PC-3 (cell line): ENCODE measurements around the gene TMEM18.

Experiments used
- EZH2 ChIP-seq: fragments of 300-600 bp; sonication (generic); IDR thresholded peaks from one replicate; pipeline ENCODE4 v1.6.1; 2017; ENCODE audit warnings: antibody characterized with exemption, mild to moderate bottlenecking, low read length; ENCODE audit not compliant: unreplicated experiment
- EZH2phosphoT487 ChIP-seq: fragments of 300-600 bp; sonication (generic); IDR thresholded peaks from 2 replicates; pipeline ENCODE4 v1.6.1; 2018; ENCODE audit warnings: mild to moderate bottlenecking, antibody characterized with exemption, low read length, borderline replicate concordance
- TF ChIP-seq, protein P1 (sequence below): fragments of 300-600 bp; sonication (generic); conservative IDR thresholded peaks from 2 replicates; pipeline ENCODE4 v1.5.1; 2017; ENCODE audit warnings: antibody characterized with exemption, low read depth, mild to moderate bottlenecking, low read length

DNA sequence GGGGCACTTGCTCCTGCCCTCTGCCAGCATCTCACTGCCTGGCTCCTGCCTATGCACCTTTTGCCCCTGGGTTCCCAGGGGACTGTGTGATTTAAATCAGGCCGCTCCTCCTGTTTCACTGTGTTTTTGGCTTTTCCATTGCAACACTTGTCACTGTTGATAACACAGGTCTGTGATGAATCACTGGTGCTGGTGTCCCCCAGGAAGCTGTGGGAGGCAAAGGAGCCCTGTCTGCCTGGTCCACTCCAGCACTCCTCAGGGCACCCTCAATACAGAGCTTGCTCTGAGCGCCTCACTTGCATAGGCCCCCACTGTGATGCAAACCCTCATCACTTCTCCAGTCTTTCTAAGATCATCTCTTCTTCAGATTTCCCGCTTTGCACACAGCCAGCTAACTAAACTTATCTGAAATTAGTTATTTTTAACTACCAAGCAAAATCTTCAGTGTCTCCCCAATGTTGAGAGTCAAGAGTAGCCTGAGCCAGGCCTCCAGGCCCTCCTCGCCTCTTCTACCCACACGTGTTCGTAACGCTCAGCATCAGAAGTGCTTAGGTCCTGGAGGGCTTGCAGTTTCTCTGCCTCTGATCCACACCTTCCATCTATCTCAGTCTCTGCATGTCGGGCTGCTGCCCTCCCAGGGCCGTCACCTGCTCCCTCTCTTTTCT lies 2.8 kb downstream of the TMEM18 start:
- TF ChIP-seq, protein P1, sequence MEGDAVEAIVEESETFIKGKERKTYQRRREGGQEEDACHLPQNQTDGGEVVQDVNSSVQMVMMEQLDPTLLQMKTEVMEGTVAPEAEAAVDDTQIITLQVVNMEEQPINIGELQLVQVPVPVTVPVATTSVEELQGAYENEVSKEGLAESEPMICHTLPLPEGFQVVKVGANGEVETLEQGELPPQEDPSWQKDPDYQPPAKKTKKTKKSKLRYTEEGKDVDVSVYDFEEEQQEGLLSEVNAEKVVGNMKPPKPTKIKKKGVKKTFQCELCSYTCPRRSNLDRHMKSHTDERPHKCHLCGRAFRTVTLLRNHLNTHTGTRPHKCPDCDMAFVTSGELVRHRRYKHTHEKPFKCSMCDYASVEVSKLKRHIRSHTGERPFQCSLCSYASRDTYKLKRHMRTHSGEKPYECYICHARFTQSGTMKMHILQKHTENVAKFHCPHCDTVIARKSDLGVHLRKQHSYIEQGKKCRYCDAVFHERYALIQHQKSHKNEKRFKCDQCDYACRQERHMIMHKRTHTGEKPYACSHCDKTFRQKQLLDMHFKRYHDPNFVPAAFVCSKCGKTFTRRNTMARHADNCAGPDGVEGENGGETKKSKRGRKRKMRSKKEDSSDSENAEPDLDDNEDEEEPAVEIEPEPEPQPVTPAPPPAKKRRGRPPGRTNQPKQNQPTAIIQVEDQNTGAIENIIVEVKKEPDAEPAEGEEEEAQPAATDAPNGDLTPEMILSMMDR = no peak
- TF ChIP-seq EZH2 (no peak), EZH2phosphoT487 (no peak)
